Type B pancreatic cell (in vitro differentiated cells): ENCODE results near the gene AGAP2. TPM values are rescaled to one million over a fixed set of nuclear protein-coding genes. Genes with fewer than 3 reads are reported as not detected.
"Not testable (repeated sequence)": the region's sequence is repeated elsewhere in the genome, so short reads cannot be mapped to it uniquely, and the experiment has no call there.

Source experiments
- DNase-seq: peaks from one replicate; pipeline ENCODE4 v3.0.0; 2021; ENCODE audit warnings: mixed read lengths; ENCODE audit not compliant: unreplicated experiment; ENCODE audit errors: extremely low spot score
- H3K27ac Mint-ChIP-seq: 2 replicates; pipeline ENCODE4 v1.8.0; 2021; ENCODE audit warnings: mild to moderate bottlenecking, mixed read lengths
- H3K27me3 Mint-ChIP-seq: 2 replicates; pipeline ENCODE4 v1.8.0; 2021; ENCODE audit warnings: mixed read lengths
- H3K36me3 Mint-ChIP-seq: 2 replicates; pipeline ENCODE4 v1.8.0; 2021; ENCODE audit warnings: mixed read lengths
- H3K4me1 Mint-ChIP-seq: one replicate; pipeline ENCODE4 v1.8.0; 2021; ENCODE audit warnings: mixed read lengths; ENCODE audit not compliant: unreplicated experiment
- H3K4me3 Mint-ChIP-seq: 2 replicates; pipeline ENCODE4 v1.8.0; 2021; ENCODE audit warnings: mild to moderate bottlenecking, mixed read lengths
- H3K9me3 Mint-ChIP-seq: 2 replicates; pipeline ENCODE4 v1.8.0; 2021; ENCODE audit warnings: mixed read lengths
- microRNA-seq: library from miRNA; unstranded; fragments of <30 nt; microRNA quantifications from one replicate; pipeline ENCODE4, GENCODE V29; 2020
- total RNA-seq: library from RNA; stranded (reverse); gene quantifications from 2 replicates; pipeline ENCODE4 v1.2.1, GENCODE V29; 2021; ENCODE audit warnings: low replicate concordance
- TF ChIP-seq, protein P1 (sequence below): fragments of 200-600 bp; sonication (generic); conservative IDR thresholded peaks from 2 replicates; pipeline ENCODE4 v1.5.0; 2021; ENCODE audit warnings: antibody characterized with exemption, mild to moderate bottlenecking

The AGAP2 gene
- total RNA-seq, 1 donor from 2014 or later: 4.1 TPM

DNA sequence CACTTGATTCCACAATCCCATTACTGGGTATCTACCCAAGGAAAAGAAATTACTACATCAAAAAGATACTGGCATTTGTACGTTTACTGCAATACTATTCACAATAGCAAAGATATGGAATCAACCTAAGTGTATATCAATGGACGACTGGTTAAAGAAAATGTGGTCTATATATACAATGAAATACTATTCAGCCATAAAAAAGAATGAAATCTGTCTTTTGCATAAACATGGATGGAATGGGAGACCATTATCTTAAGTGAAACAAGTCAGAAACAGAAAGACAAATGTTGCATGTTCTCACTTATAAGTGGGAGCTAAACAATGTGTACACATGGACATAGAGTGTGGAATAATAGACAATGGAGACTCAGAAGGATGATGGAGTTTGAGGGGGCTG lies 49.6 kb downstream of the AGAP2 start:
- Mint-ChIP-seq H3K9me3 (peaks cover 6% of the 10 kb centered on the region), H3K27me3 (peaks cover 68% of the 10 kb centered on the region), H3K4me1 (no peaks in the 10 kb centered on the region), H3K4me3 (no peak overlapping the region), H3K36me3 (no peaks in the 10 kb centered on the region), H3K27ac (no peak overlapping the region)
- DNase-seq: no peak
- TF ChIP-seq, protein P1, sequence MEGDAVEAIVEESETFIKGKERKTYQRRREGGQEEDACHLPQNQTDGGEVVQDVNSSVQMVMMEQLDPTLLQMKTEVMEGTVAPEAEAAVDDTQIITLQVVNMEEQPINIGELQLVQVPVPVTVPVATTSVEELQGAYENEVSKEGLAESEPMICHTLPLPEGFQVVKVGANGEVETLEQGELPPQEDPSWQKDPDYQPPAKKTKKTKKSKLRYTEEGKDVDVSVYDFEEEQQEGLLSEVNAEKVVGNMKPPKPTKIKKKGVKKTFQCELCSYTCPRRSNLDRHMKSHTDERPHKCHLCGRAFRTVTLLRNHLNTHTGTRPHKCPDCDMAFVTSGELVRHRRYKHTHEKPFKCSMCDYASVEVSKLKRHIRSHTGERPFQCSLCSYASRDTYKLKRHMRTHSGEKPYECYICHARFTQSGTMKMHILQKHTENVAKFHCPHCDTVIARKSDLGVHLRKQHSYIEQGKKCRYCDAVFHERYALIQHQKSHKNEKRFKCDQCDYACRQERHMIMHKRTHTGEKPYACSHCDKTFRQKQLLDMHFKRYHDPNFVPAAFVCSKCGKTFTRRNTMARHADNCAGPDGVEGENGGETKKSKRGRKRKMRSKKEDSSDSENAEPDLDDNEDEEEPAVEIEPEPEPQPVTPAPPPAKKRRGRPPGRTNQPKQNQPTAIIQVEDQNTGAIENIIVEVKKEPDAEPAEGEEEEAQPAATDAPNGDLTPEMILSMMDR: no peak

DNA sequence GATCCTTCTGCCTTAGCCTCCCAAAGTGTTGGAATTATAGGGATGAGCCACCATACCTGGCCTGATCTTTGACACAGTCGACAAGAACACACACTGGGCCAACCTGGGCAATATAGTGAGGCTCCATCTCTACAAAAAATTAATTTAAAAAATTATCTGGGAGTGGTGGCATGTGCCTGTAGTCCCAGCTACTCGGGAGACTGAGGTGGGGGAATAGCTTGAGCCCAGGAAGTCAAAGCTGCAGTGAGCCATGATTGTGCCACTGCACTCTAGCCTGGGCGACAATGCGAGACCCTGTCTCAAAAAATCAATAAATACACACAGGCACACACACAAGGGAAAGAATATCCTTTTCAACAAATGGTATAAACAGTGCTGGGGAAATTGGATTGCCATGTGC lies 50.7 kb downstream of the AGAP2 start:
- Mint-ChIP-seq H3K36me3 (no peaks in the 10 kb centered on the region), H3K4me1 (no peaks in the 10 kb centered on the region), H3K9me3 (peaks cover 6% of the 10 kb centered on the region), H3K4me3 (no peak overlapping the region), H3K27me3 (peaks cover 75% of the 10 kb centered on the region), H3K27ac (no peak overlapping the region)
- TF ChIP-seq, protein P1: no peak
- DNase-seq: no peak

DNA sequence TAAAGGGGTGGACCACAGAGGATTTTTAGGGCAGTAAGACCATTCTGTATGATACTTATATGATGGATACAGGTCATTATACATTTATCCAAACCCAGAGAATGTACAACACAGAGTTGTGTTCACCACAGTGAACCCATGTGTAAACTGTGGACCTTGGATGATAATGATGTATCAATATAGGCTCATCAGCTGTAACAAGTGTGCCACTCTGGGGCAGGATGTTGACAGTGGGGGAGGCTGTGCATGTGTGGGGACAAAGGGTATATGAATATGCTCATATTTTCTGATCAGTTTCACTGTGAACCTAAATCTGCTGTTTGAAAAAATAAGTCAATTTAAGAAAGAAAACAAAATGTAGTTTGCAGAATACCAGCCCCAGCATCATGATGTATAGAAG lies 58.8 kb downstream of the AGAP2 start:
- H3K36me3 Mint-ChIP-seq: no peaks in the 10 kb centered on the region
- H3K9me3 Mint-ChIP-seq: peaks cover 3% of the 10 kb centered on the region
- DNase-seq: no peak
- no peak overlapping the region for H3K27ac Mint-ChIP-seq
- H3K27me3 Mint-ChIP-seq: peaks cover 41% of the 10 kb centered on the region
- no peaks in the 10 kb centered on the region for H3K4me1 Mint-ChIP-seq
- TF ChIP-seq, protein P1: no peak
- H3K4me3 Mint-ChIP-seq: no peak overlapping the region

DNA sequence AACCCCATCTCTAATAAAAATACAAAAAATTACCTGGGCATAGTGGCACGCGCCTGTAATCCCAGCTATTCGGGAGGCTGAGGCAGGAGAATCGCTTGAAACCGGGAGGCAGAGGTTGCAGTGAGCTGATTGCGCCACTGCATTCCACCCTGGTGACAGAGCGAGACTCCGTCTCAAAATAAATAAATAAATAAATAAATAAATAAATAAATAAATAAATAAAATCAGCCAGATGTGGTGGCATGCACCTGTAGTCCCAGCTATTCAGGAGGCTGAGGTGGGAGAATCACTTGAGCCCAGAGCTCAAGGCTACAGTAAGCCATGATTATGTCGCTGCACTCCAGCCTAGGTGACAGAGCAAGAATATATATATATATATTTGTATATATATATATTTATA lies 60.6 kb downstream of the AGAP2 start:
- not testable (repeated sequence) for DNase-seq, H3K4me1 Mint-ChIP-seq, H3K27ac Mint-ChIP-seq, H3K36me3 Mint-ChIP-seq, H3K4me3 Mint-ChIP-seq, H3K9me3 Mint-ChIP-seq
- peaks cover 28% of the 10 kb centered on the region for H3K27me3 Mint-ChIP-seq

DNA sequence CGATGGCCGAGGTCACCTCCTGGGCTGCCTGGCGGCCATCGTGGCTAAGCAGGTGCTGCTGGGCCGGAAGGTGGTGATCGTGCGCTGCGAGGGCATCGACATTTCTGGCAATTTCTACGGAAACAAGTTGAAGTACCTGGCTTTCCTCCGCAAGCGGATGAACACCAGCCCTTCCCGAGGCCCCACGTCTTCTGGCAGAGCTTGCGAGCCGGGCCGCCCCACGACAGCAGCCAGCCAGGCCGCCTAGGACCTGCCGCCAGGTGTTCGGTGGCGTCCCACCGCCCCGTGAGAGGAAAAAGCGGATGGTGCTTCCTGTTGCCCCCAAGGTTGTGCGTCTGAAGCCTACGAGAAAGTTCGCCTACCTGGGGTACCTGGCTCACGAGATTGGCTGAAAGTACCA lies 63.9 kb downstream of the AGAP2 start:
- DNase-seq: no peak
- no peaks in the 10 kb centered on the region for H3K4me1 Mint-ChIP-seq
- TF ChIP-seq, protein P1: no peak
- H3K27ac Mint-ChIP-seq: no peak overlapping the region
- no peaks in the 10 kb centered on the region for H3K9me3 Mint-ChIP-seq
- peaks cover 32% of the 10 kb centered on the region for H3K27me3 Mint-ChIP-seq
- H3K36me3 Mint-ChIP-seq: no peaks in the 10 kb centered on the region
- no peak overlapping the region for H3K4me3 Mint-ChIP-seq

Small RNA genes lying within 50 kb of the gene (microRNA-seq; reads per million reads assigned to microRNA genes)
- not detected for gene MIR6759

Other genes starting within 250 kb of the AGAP2 start
- 17.7 and 32.3 TPM in 2 replicates for gene DDIT3, start 218.2 kb downstream of the AGAP2 start, total RNA-seq
- gene MBD6, start 215.9 kb downstream of the AGAP2 start, total RNA-seq: 87.5 and 94.7 TPM in 2 replicates
- 119 and 126 TPM in 2 replicates for gene DCTN2, start 191.6 kb downstream of the AGAP2 start, total RNA-seq
- 1.4 and 4.4 TPM in 2 replicates for gene KIF5A, start 188.7 kb downstream of the AGAP2 start, total RNA-seq
- 27.6 and 35.6 TPM in 2 replicates for gene PIP4K2C, start 147.6 kb downstream of the AGAP2 start, total RNA-seq
- gene DTX3, start 133.9 kb downstream of the AGAP2 start, total RNA-seq: 21.5 and 65.5 TPM in 2 replicates
- gene ARHGEF25, start 127.3 kb downstream of the AGAP2 start, total RNA-seq: 4.7 and 34.6 TPM in 2 replicates
- gene B4GALNT1, start 105.5 kb downstream of the AGAP2 start, total RNA-seq: 0.64 and 5.9 TPM in 2 replicates
- 222 and 236 TPM in 2 replicates for gene OS9, start 44.6 kb downstream of the AGAP2 start, total RNA-seq
- 34.8 and 40.8 TPM in 2 replicates for gene TSPAN31, start 6.3 kb upstream of the AGAP2 start, total RNA-seq
- 124 and 193 TPM in 2 replicates for gene CDK4, start 13.6 kb upstream of the AGAP2 start, total RNA-seq
- 15.0 and 20.1 TPM in 2 replicates for gene MARCHF9, start 16.4 kb upstream of the AGAP2 start, total RNA-seq
- 1.4 and 2.2 TPM in 2 replicates for gene CYP27B1, start 28.3 kb upstream of the AGAP2 start, total RNA-seq
- 29.3 and 31.1 TPM in 2 replicates for gene METTL1, start 33.4 kb upstream of the AGAP2 start, total RNA-seq
- 5.1 and 6.0 TPM in 2 replicates for gene EEF1AKMT3, start 33.9 kb upstream of the AGAP2 start, total RNA-seq
- 30.4 and 33.0 TPM in 2 replicates for gene TSFM, start 44.0 kb upstream of the AGAP2 start, total RNA-seq
- gene AVIL, start 80.0 kb upstream of the AGAP2 start, total RNA-seq: 4.9 and 6.6 TPM in 2 replicates
- gene CTDSP2, start 108.0 kb upstream of the AGAP2 start, total RNA-seq: 135 and 183 TPM in 2 replicates
- 5.2 and 9.7 TPM in 2 replicates for gene ATP23, start 202.8 kb upstream of the AGAP2 start, total RNA-seq